OCI-M2 (cell line): ENCODE data around the gene FIGN.

Experiments used
- DNase-seq: peaks from one replicate; lab custom pipeline; 2025; ENCODE audit not compliant: unreplicated experiment; lab: John Stamatoyannopoulos, UW

Gene FIGN

GRCh38 chr2:163572850-163573249, 163.0 kb downstream of the FIGN start:
- DNase-seq: no peak

GRCh38 chr2:163571423-163572102, 164.2 kb downstream of the FIGN start:
- no peak for DNase-seq

GRCh38 chr2:163570391-163570790, 165.4 kb downstream of the FIGN start:
- no peak for DNase-seq

GRCh38 chr2:163565192-163565591, 170.6 kb downstream of the FIGN start:
- DNase-seq: no peak

GRCh38 chr2:163564236-163564635, 171.6 kb downstream of the FIGN start:
- DNase-seq: no peak

GRCh38 chr2:163563336-163563735, 172.5 kb downstream of the FIGN start:
- DNase-seq: no peak

GRCh38 chr2:163558251-163559021, 177.4 kb downstream of the FIGN start:
- DNase-seq: no peak

- DNase-seq: no peak
Observed at GRCh38 chr2:163556511-163556910, 179.3 kb downstream of the FIGN start.

- no peak for DNase-seq
Observed at GRCh38 chr2:163554864-163555263, 180.9 kb downstream of the FIGN start.

GRCh38 chr2:163553601-163554000, 182.2 kb downstream of the FIGN start:
- DNase-seq: no peak

- DNase-seq: no peak
Observed at GRCh38 chr2:163552758-163553157, 183.1 kb downstream of the FIGN start.

- DNase-seq: no peak
Observed at GRCh38 chr2:163551616-163552373, 184.0 kb downstream of the FIGN start.

GRCh38 chr2:163548970-163549369, 186.8 kb downstream of the FIGN start:
- DNase-seq: no peak
